Sigmoid colon (tissue), 3 donors: Measurements from ENCODE around the gene C6orf52.

ENCODE experiments used
- CTCF ChIP-seq, 4 experiments: fragments of 450-650 bp in 3 of 4; fragments of 200-600 bp in 1 of 4; IDR thresholded peaks; one replicate each; pipeline ENCODE4 v1.5.1; 2016 to 2019; ENCODE audit warnings: antibody characterized with exemption in 4 of 4, mild to moderate bottlenecking in 3 of 4, moderate library complexity in 2 of 4
- POLR2A ChIP-seq, 2 donors: fragments of 450-650 bp; IDR thresholded peaks; one replicate each; pipeline ENCODE4 v1.6.1; 2016; ENCODE audit warnings: antibody characterized with exemption in 2 of 2, mild to moderate bottlenecking in 2 of 2, moderate library complexity in 2 of 2

GRCh38 chr6:10690651-10691445 lies 3.6 kb downstream of the C6orf52 start:
- no peak for TF ChIP-seq CTCF (IDR thresholded peaks at IDR 0.05)
- TF ChIP-seq POLR2A (IDR thresholded peaks at IDR 0.05) = no peak
